ENCODE results near the gene CYP1A2. TPM values are rescaled to one million over a fixed set of nuclear protein-coding genes. Genes with fewer than 3 reads are reported as not detected.

CYP1A2 gene
- total RNA-seq, 2 donors from 2014 or later: not detected

DNA sequence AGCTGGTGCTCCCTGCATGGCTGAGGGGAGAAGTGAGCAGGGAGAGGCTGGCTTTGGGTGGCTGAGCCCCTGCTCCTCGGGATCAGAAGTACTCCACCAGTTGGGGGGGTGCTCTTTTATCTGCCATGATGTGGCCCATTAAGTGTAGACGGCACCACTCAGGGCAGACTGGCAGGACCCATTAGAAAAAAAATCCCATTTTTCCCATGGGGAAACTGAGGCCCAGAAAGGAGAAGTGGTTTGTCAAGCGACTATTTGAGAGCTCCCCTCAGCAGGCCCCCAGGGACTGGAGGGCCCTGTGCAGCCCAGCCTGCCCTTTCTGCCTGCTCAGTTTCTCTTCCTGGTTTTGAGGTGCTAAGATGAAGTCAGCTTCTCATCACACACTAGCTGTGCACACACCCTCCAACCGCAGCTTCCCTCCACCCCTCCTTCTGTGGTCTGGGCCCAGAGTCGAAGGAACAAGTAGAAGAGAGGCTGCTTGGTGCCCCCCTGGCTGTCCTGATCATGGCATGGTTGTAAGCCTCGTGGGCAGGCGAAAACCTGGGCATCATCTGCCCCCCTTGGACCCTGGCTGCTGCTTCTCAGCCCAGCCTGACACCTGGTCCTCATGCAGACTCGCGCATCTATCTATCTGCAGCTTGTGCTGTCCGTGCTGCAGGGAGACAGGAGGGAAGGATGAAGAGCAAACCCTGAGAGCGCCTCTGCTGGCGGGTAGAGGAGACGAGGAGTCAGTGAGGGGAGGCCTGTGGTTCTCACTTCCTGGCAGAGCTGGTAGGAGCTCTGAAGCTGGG, 38.8 kb downstream of the CYP1A2 start:
- TF ChIP-seq, protein P1, sequence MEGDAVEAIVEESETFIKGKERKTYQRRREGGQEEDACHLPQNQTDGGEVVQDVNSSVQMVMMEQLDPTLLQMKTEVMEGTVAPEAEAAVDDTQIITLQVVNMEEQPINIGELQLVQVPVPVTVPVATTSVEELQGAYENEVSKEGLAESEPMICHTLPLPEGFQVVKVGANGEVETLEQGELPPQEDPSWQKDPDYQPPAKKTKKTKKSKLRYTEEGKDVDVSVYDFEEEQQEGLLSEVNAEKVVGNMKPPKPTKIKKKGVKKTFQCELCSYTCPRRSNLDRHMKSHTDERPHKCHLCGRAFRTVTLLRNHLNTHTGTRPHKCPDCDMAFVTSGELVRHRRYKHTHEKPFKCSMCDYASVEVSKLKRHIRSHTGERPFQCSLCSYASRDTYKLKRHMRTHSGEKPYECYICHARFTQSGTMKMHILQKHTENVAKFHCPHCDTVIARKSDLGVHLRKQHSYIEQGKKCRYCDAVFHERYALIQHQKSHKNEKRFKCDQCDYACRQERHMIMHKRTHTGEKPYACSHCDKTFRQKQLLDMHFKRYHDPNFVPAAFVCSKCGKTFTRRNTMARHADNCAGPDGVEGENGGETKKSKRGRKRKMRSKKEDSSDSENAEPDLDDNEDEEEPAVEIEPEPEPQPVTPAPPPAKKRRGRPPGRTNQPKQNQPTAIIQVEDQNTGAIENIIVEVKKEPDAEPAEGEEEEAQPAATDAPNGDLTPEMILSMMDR (conservative IDR thresholded peaks at IDR 0.05): peak; percentile 83
- Histone ChIP-seq H3K9me3 (ENCODE audit: control insufficient read depth, low read length) (no peaks in the 10 kb centered on the region), H3K9ac (ENCODE audit: extremely low read depth, low read length, poor library complexity, severe bottlenecking) (no peak overlapping the region), H3K27me3 (ENCODE audit: control insufficient read depth, insufficient read depth, low read length, poor library complexity, severe bottlenecking) (no peaks in the 10 kb centered on the region), H3K36me3 (ENCODE audit: control insufficient read depth, insufficient read depth, low read length) (peaks cover 19% of the 10 kb centered on the region), H3K27ac (ENCODE audit: low read depth, low read length) (no peak overlapping the region), H3K4me3 (ENCODE audit: low read length) (no peak overlapping the region), H3K4me1 (ENCODE audit: control insufficient read depth, insufficient read depth, low read length) (peaks cover 6% of the 10 kb centered on the region)
- peak; percentile 93 for DNase-seq
- Mint-ChIP-seq H3K27me3 (ENCODE audit: insufficient read depth) (no peaks in the 10 kb centered on the region), H3K36me3 (ENCODE audit: low read depth) (peaks cover 9% of the 10 kb centered on the region), H3K27ac (no peak overlapping the region), H3K4me3 (no peak overlapping the region), H3K9me3 (no peaks in the 10 kb centered on the region), H3K4me1 (peaks cover 27% of the 10 kb centered on the region)
- 45 to 49% methylated on average over 6 to 13 of the region's 13 CpGs for WGBS, 2 experiments (ENCODE audit: insufficient coverage in 1 of 2, insufficient read length in 1 of 2)

DNA sequence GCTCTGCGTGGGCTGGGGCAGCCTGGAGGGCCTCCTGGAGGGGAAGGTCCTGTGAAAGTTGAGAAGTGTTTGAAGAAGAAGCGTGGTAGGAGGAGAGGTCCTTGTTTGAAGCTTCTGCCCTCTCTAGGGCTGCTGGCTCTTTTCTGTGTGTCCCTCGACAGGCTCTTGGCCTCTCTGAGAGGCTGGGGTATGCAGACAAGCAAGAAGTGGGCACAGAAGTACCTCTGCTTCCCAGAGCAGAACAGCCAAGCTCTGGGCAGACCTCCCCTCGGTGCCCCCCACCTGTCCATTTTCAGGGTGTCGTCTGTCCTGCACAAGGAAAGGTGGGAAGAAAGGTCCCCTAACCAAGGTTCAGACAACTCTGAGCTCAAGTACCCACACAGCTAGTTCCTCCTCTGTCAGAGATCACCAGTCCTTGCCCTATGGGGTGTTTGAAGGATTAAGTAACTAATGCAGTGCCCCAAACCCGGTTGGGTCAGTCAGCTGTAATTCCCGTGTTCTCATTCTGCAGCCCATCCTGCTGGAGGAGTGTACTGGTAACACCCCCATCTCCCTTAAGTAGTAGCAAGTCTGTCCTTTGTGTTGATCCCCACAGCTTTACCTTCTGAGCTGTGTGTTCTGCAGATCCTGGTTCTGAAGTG, 39.5 kb downstream of the CYP1A2 start:
- H3K27ac Mint-ChIP-seq: no peak overlapping the region

DNA sequence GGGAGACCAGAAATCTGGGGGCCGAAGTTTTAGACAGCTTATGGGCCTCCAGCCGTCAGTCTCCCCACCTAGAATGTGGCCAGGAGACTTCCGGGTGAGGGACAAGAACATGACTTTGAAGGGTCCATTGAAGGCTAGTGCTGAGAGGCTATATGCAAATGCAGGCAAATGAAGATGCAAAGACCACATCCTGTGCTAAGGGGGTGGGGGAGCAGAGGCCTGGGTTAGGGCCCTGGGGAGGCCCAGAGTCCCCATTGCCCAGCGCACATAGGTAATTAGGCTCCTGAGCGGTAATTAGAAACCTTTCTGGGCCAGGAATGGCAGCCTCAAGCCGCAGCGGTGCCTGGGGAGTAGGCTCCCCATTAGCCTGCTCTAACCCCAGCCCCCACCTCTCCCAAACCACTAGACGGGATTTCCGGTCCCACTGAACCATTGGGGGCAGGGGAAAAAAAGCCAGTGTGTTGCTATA, 40.1 kb downstream of the CYP1A2 start:
- no peak for DNase-seq
- H3K9me3 ChIP-seq (ENCODE audit: control insufficient read depth, low read length): no peaks in the 10 kb centered on the region
- no peaks in the 10 kb centered on the region for H3K9me3 Mint-ChIP-seq
- H3K4me1 ChIP-seq (ENCODE audit: control insufficient read depth, insufficient read depth, low read length): no peaks in the 10 kb centered on the region
- H3K4me3 ChIP-seq (ENCODE audit: low read length): no peak overlapping the region
- H3K27ac Mint-ChIP-seq: no peak overlapping the region
- H3K27ac ChIP-seq (ENCODE audit: low read depth, low read length): no peak overlapping the region
- H3K27me3 Mint-ChIP-seq (ENCODE audit: insufficient read depth): no peaks in the 10 kb centered on the region
- peaks cover 8% of the 10 kb centered on the region for H3K36me3 Mint-ChIP-seq (ENCODE audit: low read depth)
- peaks cover 19% of the 10 kb centered on the region for H3K36me3 ChIP-seq (ENCODE audit: control insufficient read depth, insufficient read depth, low read length)
- TF ChIP-seq, protein P1 (conservative IDR thresholded peaks at IDR 0.05): no peak
- 88 to 91% methylated on average over 3 to 9 of the region's 9 CpGs for WGBS, 2 experiments (ENCODE audit: insufficient coverage in 1 of 2, insufficient read length in 1 of 2)
- no peak overlapping the region for H3K9ac ChIP-seq (ENCODE audit: extremely low read depth, low read length, poor library complexity, severe bottlenecking)
- H3K4me1 Mint-ChIP-seq: peaks cover 16% of the 10 kb centered on the region
- no peaks in the 10 kb centered on the region for H3K27me3 ChIP-seq (ENCODE audit: control insufficient read depth, insufficient read depth, low read length, poor library complexity, severe bottlenecking)
- H3K4me3 Mint-ChIP-seq: no peak overlapping the region

More for the DNA sequence above, 39.5 kb downstream of the CYP1A2 start:
- no peaks in the 10 kb centered on the region for H3K9me3 ChIP-seq (ENCODE audit: control insufficient read depth, low read length)
- Mint-ChIP-seq H3K4me3 (no peak overlapping the region), H3K27me3 (ENCODE audit: insufficient read depth) (no peaks in the 10 kb centered on the region), H3K36me3 (ENCODE audit: low read depth) (peaks cover 9% of the 10 kb centered on the region), H3K4me1 (peaks cover 21% of the 10 kb centered on the region), H3K9me3 (no peaks in the 10 kb centered on the region)
- no peak overlapping the region for H3K27ac ChIP-seq (ENCODE audit: low read depth, low read length)
- no peak overlapping the region for H3K9ac ChIP-seq (ENCODE audit: extremely low read depth, low read length, poor library complexity, severe bottlenecking)
- DNase-seq: no peak
- H3K36me3 ChIP-seq (ENCODE audit: control insufficient read depth, insufficient read depth, low read length): peaks cover 19% of the 10 kb centered on the region
- 50 to 65% methylated on average over 2 to 7 of the region's 7 CpGs for WGBS, 2 experiments (ENCODE audit: insufficient coverage in 1 of 2, insufficient read length in 1 of 2)
- H3K27me3 ChIP-seq (ENCODE audit: control insufficient read depth, insufficient read depth, low read length, poor library complexity, severe bottlenecking): no peaks in the 10 kb centered on the region
- TF ChIP-seq, protein P1 (conservative IDR thresholded peaks at IDR 0.05): peak; percentile 12
- no peak overlapping the region for H3K4me3 ChIP-seq (ENCODE audit: low read length)
- H3K4me1 ChIP-seq (ENCODE audit: control insufficient read depth, insufficient read depth, low read length): peaks cover 2% of the 10 kb centered on the region
